UCSD-AML1 (cell line): ENCODE measurements around the gene GSG1L.

ENCODE experiments used
- DNase-seq: peaks from one replicate; lab custom pipeline; 2025; ENCODE audit not compliant: unreplicated experiment; lab: John Stamatoyannopoulos, UW

Gene GSG1L

GRCh38 chr16:28027055-28027454, 36.5 kb downstream of the GSG1L start:
- no peak for DNase-seq

GRCh38 chr16:28025631-28026030, 37.9 kb downstream of the GSG1L start:
- no peak for DNase-seq

GRCh38 chr16:28019218-28019617, 44.3 kb downstream of the GSG1L start:
- no peak for DNase-seq

DNA sequence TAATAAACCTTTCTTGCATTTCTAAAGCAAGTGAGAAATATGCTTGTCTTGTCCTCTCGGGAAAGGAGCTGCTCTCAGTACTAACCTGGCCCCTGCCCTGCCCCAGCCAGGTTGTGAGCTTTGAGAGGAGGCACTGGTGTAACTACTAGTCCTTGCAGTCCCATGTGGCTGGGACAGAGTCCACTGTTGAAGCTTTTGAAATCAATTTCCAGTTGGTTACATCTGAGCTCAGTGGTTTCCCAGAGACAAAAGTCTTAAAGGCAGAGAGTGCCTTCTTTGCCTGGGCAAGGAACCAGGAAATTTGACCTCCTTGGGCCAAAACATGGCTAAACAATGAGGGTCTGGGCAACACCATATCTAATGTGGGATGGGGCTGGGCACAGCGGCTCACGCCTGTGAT, 48.7 kb downstream of the GSG1L start:
- no peak for DNase-seq

- DNase-seq, result no peak
These were observed 49.6 kb downstream of the GSG1L start for GRCh38 chr16:28013878-28014277.

DNA sequence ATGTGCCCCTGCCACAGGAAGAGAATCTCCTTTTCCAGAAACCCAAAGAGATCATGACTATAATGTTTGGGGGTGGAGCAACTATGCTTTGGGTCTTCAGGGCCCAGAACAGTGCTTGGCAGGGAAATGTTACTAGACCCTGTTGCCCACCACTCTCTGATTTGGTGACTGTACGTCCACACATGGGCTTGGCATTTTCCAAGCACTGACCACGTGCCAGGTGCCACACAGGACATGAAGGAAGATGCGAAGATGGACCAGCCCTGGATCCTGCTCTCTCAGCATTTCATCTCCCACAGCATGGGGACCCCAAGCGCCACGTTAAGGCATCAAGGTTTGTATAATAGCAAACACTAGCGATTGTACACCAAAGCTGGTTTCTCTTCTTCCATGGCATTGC, 50.1 kb downstream of the GSG1L start:
- no peak for DNase-seq

DNA sequence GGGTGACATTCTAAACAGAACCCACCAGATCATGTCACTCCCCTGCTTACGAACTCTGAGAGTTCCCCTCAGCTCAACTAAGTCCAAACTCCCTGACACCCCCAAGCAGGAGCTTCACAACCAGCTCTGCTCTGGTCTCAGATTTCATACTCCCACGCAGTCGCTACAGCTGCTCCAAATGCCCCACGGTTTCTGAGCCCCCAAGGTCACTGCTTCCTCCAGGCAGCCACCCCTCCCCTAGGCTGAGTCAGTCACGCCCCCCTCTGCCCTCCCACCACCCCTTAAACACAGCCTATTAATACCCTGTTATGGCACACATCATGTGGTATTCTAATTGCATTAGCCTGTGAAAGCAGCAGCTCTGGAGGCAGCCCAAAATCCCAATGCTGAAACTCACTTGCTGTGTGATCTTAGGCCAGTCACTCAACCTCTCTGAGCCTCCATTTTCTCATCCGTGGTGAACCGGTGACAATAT, 51.5 kb downstream of the GSG1L start:
- DNase-seq, result no peak

DNA sequence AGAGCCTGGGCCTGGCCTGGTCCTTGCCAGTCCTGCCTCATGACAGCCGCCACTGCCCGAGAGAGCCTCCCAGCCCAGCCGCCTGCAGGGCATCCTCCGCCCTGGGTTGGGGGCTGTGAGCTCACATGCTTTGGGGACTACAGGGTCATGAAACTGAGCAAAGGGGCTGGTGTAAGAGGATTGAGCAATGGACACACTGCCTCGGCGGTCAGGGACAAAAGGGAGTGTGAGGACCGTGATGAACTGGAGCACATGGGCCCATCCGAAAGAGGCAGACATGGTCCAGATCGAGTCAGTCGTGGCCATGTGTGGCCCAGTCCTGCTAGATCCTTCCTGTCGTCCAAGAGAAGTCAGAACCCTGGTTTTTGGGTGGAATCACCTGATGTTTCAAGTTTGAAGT, 52.3 kb downstream of the GSG1L start:
- DNase-seq, result no peak

DNA sequence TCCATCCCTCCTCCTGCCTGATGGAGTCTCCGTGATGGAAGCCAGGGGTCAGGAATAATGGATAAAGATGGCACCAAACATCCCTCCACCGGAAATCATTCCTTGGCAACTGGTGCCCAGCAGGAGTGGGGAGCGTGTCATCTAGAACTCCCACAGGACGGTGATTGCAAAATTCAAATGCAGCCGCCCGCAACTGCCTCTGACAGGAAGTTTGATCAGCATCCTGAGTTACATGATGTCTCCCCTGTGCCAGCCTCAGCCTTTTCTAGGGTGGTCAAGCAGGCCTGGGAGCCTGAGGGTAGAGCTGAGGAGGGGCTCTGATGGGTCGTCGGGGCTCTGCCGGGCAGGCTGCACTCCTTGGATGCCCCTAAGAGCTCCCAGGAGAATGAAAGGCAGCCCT, 52.8 kb downstream of the GSG1L start:
- no peak for DNase-seq

DNA sequence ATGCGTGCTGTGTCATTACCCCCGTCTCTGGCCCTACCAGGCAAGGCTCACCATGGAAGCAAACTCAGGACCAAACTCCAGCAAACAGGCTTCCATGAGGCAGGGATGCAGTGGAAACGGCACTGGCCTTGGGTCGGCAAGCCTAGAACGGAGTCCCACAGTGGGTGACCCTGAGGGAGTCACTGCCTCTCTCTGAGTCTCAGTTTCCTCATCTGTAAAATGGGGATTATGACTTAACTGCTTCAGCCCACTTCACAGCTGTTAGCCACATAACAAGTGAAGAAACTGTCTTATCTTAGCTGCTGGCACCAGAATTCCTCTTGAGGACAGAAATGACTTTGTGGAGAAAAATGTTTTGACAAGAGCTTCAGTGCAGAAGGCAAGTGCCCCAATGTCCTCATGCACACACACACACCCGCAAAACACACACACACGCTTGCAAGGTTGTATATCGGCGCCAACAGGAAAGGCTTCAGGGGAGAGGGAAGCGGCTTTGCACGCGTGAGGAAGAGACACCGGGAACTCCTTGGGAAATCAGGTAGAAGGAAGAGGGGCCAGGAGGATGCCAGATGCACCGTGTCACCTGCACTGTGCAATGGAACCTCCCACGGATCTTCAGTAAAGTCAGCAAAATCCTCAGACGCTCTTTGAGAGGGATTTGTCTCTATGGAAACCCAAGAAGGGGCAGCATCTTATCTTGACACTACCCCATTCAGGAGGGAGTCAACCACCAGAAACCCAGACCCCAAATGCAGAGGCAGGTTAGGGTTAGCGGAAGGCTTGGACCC, 53.7 kb downstream of the GSG1L start:
- DNase-seq, result no peak

DNA sequence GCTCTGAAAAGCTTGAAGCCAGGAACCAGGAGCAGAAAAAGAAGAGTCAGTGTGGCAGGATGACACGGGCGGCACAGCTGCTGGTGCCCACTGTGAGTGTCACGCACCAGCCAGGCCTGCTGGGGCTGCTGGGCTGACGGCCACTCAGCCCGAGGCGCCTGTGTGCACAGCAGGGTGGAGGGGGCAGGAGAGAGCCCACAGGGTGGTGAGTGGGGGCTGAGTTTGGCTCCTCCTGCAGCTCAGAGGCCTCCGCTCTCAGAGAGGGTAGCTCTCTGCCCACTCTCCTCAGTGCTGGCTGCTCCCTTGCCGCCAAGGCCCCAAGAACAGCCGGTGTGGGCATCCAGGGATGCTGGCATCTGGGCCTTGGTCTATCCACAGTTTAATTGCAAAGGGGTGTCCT, 59.6 kb downstream of the GSG1L start:
- no peak for DNase-seq

DNA sequence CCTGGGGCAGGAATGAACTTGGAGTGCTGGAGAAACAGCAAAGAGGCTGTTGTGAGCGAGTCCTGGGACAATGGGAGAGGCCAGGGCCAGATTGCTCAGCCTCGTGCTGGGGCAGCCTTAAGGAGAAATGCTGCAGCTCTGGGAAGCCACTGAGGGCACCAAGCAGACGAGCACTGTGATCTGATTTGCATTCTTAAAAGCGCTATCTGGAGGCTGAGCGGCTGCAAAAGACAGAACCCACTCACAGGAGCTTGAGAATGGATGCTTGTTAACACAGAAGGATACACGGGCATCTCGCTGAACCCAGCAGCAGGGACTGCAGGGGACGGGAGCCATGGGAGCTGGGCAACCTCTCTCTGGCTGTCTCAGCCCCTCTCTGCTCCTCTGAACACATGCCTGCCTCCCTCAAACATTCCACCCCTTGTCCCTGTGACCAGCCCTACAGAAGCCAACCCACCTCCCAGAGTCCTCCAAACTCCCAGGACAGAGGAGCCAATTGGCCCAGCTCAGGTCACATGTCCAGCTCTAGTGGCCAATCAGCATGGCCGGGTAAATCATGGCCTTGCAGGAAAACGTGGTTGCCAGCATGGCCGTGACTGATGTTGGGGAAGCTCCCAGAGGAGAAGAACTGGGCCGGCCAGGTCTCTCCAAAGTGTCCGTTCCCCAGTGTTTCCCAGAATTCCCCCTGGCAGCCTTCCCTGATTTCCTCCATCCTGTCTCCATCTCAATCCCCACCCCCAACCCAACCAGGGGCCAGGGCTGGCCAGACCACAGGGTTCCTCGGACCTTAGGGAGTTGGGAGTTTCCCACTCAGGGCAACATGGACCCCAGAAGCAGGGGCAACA, 60.3 kb downstream of the GSG1L start:
- no peak for DNase-seq

DNA sequence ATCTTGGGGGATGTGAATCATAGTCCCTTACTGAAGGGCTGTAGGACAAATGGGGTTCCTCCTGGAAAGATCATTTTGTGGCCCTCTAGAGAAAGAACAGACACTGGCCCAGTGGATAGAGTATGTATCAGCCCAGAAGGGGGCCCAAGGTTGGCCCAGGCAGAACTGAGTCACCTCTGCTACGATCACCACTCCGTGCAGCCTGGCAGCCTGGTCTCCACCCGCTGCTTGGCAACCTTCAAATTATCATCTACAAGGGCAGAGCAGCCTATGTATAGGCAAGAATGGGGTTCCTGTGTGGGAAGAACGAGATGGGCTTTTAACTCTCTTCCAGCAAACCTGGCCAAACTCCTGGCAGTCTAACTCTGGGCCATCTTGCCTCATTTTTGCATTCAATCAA, 61.9 kb downstream of the GSG1L start:
- no peak for DNase-seq

- DNase-seq, result no peak
These were observed 62.3 kb downstream of the GSG1L start for GRCh38 chr16:28001184-28001583.

DNA sequence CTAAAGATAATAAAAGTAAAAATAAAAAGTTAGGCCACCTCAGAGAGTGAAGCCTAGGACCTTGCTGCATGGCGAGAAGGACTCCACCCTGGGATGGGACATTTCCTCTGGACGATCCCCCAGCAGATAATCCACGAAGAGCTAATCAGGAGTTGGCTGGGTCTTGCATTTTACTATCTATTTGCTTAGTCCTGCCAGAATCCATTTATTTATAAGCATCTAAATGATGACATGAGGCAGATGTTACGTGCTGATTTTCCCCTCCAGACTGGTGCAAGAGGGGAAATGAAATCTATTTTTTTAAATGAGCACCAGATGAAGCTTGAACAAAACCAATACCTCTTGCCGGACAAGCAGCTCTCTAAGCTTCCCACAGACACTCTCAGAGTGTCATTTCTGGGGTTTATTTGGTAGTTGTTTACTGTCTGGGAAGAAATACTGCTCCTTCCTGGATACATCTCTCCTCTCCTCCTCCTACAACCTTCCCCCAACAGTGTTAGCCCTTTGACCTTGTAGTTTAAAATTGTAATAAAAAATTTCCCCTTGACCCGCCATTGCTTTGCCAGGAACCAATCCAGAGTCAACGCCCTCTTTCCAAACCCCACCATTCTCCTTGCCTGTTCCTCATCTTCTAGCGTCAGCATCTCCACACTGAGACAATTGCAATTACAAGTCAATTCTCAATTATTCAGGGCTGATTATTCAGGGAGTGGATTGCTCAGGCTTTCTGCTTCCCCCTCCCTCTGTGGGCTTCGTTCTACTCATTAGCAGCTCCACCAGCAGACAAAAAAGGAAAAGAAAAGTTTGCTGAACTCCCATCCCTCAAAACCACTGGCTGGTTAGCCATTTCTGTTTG, 63.0 kb downstream of the GSG1L start:
- DNase-seq, result no peak

DNA sequence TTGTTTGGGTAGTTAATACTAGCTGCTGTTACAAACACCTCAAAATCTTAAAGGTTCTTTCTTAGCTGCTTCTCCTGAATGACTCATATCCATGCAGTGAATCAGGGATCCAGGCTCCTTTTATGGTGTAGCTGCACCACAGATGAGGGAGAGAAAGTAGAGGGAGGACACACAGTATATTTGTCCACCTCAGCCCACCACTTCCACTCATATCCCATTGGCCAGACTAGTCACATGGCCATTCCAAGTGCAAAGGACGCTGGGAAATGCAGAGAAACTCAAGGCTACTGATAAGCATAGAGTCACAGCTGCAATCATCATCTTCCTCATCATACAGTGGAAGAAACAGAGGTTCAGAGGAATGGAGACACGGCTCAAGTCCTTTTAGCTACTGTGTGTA, 63.8 kb downstream of the GSG1L start:
- no peak for DNase-seq

- DNase-seq, result no peak
These were observed 68.1 kb downstream of the GSG1L start for GRCh38 chr16:27995378-27995777.

DNA sequence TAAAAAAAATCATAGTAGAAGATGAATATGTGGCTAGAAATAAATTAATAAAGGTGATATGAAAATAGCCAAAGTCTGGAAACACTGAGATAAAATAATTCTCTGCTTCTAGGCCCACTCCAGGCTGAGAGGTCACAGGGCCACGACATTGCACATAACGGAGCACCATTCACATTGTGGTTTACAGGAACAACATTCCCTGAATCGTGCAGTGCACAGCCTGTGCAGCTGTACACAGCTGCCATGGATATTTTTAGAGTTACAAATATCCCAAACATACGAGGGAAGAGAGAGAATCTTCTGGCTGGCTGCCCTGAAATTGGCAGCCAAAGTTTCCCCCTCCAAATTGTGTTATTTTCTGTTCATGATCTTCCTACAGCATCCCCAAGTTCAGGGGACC, 68.8 kb downstream of the GSG1L start:
- DNase-seq, result no peak

DNA sequence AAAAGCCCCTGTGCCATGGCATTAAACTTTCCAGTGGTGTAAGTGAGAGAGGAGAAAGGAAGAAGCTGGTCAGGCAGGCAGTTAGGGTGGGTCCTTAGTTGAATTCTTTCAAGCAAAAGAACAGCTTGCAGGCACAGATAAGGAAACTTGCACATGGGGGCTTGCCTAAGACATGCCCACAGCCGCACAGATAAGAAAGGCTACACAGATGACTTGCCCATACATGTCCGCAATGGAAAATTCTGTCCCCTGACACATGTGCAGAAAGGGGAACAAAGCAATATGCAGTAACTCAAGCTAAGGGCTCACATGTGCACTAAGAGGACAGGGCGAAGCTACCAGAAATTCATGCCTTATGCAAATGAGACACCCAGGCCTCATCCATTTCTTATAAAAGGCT, 69.9 kb downstream of the GSG1L start:
- DNase-seq, result no peak

DNA sequence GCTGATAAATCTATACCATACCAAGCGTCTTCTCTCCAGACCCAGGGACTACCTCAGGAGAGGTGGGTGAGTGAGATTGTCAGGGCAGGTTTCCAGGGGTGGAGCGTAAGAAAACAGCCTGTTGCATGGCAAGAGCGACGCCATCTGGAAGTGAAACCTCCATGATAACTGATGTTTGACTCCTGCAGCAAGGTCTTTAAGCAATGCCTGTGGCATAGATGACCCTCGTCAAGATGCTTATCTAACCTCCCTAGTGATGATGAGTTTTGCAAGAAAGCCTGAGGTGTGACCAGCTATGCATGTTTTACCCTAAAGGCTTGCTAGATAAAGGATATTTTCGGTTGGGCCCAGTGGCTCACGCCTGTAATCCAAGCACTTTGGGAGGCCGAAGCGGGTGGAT, 71.6 kb downstream of the GSG1L start:
- DNase-seq, result no peak

DNA sequence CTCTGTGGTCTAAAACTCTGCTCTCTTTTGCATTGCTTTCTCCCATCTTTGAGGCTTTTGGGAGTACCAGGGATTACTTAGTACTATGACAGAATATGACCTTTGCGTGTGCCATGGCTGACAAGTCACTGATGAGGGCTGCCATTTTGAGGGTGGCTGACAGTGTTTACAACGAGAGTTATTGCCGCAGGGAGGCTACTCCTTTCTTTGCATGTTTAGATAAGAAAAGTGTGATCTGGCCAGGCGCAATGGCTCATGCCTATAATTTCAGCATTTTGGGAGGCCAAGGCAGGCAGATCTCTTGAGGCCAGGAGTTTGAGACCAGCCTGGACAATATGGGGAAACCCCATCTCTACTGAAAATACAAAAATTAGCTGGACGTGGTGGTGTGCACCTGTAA, 77.5 kb downstream of the GSG1L start:
- no peak for DNase-seq
